Spinal cord (tissue), 10 donors: Measurements from ENCODE around the gene GARNL3. TPM values are rescaled to one million over a fixed set of nuclear protein-coding genes. Genes with fewer than 3 reads are reported as not detected.

Source experiments
- DNase-seq, 6 donors: peaks; one replicate each; pipeline versions ENCODE4 v3.0.0 to v3.0.0-alpha.2; 2013 to 2015; ENCODE audit warnings: low spot score in 6 of 6, low read depth in 4 of 6
- H3K27ac ChIP-seq: one replicate; pipeline ENCODE4 v1.5.1; 2013; ENCODE audit warnings: low read depth, low read length, control low read depth
- H3K27me3 ChIP-seq: one replicate; pipeline ENCODE4 v1.6.1; 2013; ENCODE audit warnings: low read length; ENCODE audit not compliant: control insufficient read depth, insufficient read depth
- H3K36me3 ChIP-seq: one replicate; pipeline ENCODE4 v1.6.1; 2013; ENCODE audit warnings: low read length; ENCODE audit not compliant: control insufficient read depth, insufficient read depth
- H3K4me1 ChIP-seq: one replicate; pipeline ENCODE4 v1.6.1; 2013; ENCODE audit warnings: low read length; ENCODE audit not compliant: control insufficient read depth, insufficient read depth
- H3K4me3 ChIP-seq: one replicate; pipeline ENCODE4 v1.5.1; 2013; ENCODE audit warnings: low read depth, low read length, control low read depth
- H3K9me3 ChIP-seq: one replicate; pipeline ENCODE4 v1.6.1; 2013; ENCODE audit warnings: low read length; ENCODE audit not compliant: control insufficient read depth, insufficient read depth
- WGBS: methylation state at CpG from one replicate; pipeline ENCODE4 v1.1.5; 2013; ENCODE audit warnings: missing lambda C conversion rate; ENCODE audit not compliant: insufficient coverage; 5-methylcytosine and 5-hydroxymethylcytosine counted together
- polyA plus RNA-seq, 2 donors: library from polyadenylated mRNA; unstranded; fragments of 120-200 nt; gene quantifications; one replicate each; pipeline ENCODE4 v1.2.1, GENCODE V29; 2013; ENCODE audit not compliant: insufficient read length in 2 of 2
- total RNA-seq, 2 donors: library from RNA; depleted of rRNA in 1 of 2; stranded (reverse); fragments of 120-200 nt in 1 of 2; fragments of >200 nt in 1 of 2; gene quantifications; one replicate each; pipeline versions ENCODE4 v1.2.3 to v1.2.4, GENCODE V29; 2013 to 2014
- donor health status: healthy.

Gene GARNL3
- total and polyA plus RNA-seq, 4 donors: 70.7 to 91.3 (median 73.1) TPM

GRCh38 chr9:127415657-127416056, 151.1 kb downstream of the GARNL3 start:
- Histone ChIP-seq H3K36me3 (peaks cover 8% of the 10 kb centered on the region), H3K9me3 (no peaks in the 10 kb centered on the region), H3K27me3 (no peaks in the 10 kb centered on the region), H3K27ac (no peak overlapping the region), H3K4me3 (no peak overlapping the region), H3K4me1 (peaks cover 8% of the 10 kb centered on the region)
- WGBS: 80% methylated on average over 1 of the region's 1 CpG
- no peak for DNase-seq

DNA sequence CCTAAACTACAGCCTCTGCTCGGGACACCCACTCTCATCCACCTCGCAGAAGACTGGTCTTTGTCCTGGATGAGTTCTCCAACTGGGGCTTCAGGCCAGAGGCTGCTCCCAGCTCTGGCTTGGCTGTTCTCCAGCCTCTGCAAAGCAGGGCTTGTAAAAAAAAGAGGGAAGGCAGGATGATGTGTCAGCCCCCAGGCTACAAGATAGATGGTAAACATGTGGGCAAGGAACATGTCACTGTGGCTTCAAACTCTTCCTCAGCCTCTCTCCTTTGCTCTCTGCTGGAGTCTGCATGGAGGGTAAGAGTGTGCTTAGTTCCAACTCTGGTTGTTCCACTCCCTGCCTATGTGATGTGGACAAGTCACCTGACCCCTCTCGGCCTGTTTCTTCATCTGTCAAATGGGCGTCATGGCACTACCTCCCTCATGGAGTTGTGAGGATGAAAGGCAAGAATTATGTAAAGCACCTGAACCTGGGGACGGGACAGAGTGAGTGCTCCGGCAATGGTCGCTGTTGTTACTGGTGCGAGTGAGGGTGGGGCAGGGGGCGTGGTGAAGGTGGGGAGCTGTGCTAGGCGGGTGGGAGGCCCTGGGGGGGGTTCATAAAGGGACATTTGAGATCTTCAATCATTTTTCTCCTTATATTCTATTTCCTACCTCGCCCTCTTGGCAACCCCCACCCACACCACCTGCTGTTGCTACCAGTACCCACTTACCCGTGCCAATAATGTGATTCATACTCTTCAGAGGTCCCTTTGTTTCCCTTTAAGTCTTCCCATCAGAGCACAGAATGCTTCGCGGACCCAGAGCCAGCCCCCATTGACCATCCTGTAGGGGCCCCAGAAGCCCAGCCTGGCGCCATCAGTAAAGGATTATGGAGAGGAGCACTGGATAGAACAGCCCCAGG, 152.8 kb downstream of the GARNL3 start:
- H3K36me3 ChIP-seq: peaks cover 8% of the 10 kb centered on the region
- no peaks in the 10 kb centered on the region for H3K9me3 ChIP-seq
- H3K4me1 ChIP-seq: peaks cover 14% of the 10 kb centered on the region
- 64% methylated on average over 12 of the region's 15 CpGs for WGBS
- H3K27me3 ChIP-seq: no peaks in the 10 kb centered on the region
- no peak overlapping the region for H3K4me3 ChIP-seq
- H3K27ac ChIP-seq: no peak overlapping the region
- DNase-seq: no peak

DNA sequence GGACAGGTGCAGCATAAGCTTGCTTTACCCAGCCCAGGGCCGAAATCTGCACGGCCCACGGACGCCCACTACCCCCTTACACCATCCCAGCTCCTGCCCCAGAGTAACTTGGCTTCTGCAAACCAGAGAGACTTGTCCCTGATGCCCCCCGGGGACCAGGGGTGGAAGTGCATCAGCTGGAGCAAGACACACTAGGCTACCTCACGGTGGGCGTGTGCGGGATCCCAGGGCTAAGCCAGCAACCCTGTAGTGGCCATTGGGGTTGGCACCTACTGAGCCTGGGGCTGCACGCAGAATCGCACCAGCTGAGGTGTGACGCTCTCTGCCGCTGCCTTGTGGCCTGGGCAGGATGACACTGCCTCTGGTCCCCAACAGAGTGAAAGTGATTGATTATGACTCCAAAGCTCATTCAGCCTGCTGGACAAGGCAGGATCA, 153.5 kb downstream of the GARNL3 start:
- Histone ChIP-seq H3K9me3 (no peaks in the 10 kb centered on the region), H3K36me3 (peaks cover 8% of the 10 kb centered on the region), H3K4me3 (no peak overlapping the region), H3K27me3 (no peaks in the 10 kb centered on the region), H3K4me1 (peaks cover 20% of the 10 kb centered on the region), H3K27ac (no peak overlapping the region)
- DNase-seq: no peak
- 44% methylated on average over 10 of the region's 12 CpGs for WGBS

GRCh38 chr9:127419348-127419747, 154.8 kb downstream of the GARNL3 start:
- DNase-seq: no peak
- H3K9me3 ChIP-seq: no peaks in the 10 kb centered on the region
- H3K36me3 ChIP-seq: peaks cover 8% of the 10 kb centered on the region
- H3K4me3 ChIP-seq: no peak overlapping the region
- no peaks in the 10 kb centered on the region for H3K27me3 ChIP-seq
- no peak overlapping the region for H3K27ac ChIP-seq
- peaks cover 25% of the 10 kb centered on the region for H3K4me1 ChIP-seq
- 87% methylated on average over 6 of the region's 6 CpGs for WGBS

GRCh38 chr9:127421057-127421456, 156.5 kb downstream of the GARNL3 start:
- WGBS: 89% methylated on average over 5 of the region's 7 CpGs
- H3K4me3 ChIP-seq: no peak overlapping the region
- H3K36me3 ChIP-seq: peaks cover 8% of the 10 kb centered on the region
- no peaks in the 10 kb centered on the region for H3K9me3 ChIP-seq
- no peak for DNase-seq
- H3K27me3 ChIP-seq: no peaks in the 10 kb centered on the region
- peaks cover 37% of the 10 kb centered on the region for H3K4me1 ChIP-seq
- H3K27ac ChIP-seq: no peak overlapping the region

DNA sequence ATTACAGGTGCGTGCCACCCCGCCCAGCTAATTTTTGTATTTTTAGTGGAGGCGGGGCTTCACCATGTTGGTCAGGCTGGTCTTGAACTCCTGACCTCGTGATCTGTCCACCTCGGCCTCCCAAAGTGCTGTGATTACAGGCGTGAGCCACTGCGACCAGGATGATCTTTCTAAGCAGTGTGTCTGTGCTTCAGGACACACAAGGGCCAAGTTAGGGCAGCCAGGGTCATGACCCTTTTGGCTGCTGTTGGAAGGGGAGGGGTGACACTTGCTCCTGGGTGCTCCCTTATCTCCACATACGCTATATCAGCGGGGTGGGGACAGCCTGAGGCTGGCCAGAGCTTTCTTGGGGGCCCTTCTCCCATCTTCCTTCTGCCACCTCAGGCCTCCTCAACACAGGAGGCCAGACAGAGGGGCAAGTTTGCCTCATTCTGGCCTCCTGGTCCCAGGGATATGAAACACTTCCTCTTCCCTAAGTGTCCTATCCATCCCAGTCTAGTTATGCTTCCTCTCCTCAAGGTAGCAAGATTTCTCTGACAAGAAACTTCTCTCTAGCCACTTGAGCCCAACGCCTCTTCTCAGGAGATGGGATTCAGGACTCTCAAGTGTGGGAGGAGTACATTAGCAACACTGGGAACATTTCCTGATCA, 157.7 kb downstream of the GARNL3 start:
- Histone ChIP-seq H3K9me3 (no peaks in the 10 kb centered on the region), H3K27ac (no peak overlapping the region), H3K36me3 (peaks cover 8% of the 10 kb centered on the region), H3K4me3 (peak overlapping the region; percentile 98), H3K4me1 (peaks cover 37% of the 10 kb centered on the region), H3K27me3 (no peaks in the 10 kb centered on the region)
- WGBS: 86% methylated on average over 7 of the region's 10 CpGs
- no peak for DNase-seq

DNA sequence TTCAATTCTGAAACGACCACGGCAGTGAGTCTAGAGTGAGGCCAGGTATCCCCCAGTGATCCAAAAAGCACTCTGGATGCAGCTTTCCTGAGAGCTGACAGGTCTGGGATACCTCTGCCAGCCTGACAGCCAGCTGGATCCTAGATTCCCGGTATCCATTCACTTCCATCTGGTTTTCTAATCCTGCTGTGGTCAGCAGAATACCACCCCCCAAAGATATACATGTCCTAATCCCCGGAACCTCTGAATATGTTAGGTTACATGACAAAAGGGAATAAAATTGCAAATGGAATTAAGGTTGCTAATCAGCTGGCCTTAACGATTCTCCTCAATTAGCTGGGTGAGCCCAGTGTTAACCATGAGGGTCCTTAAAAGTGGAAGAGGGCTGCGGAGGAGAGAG, 158.2 kb downstream of the GARNL3 start:
- DNase-seq: no peak
- Histone ChIP-seq H3K36me3 (peaks cover 8% of the 10 kb centered on the region), H3K4me1 (peaks cover 34% of the 10 kb centered on the region), H3K4me3 (peak overlapping the region; percentile 98), H3K27me3 (no peaks in the 10 kb centered on the region), H3K9me3 (no peaks in the 10 kb centered on the region), H3K27ac (peak overlapping the region; percentile 98)
- WGBS: 69% methylated on average over 3 of the region's 6 CpGs

GRCh38 chr9:127423476-127423933, 158.9 kb downstream of the GARNL3 start:
- peaks cover 29% of the 10 kb centered on the region for H3K4me1 ChIP-seq
- peak in 1 of 6 donors; percentile 7 for DNase-seq
- H3K27ac ChIP-seq: peak overlapping the region; percentile 98
- H3K36me3 ChIP-seq: peaks cover 3% of the 10 kb centered on the region
- H3K27me3 ChIP-seq: no peaks in the 10 kb centered on the region
- no peaks in the 10 kb centered on the region for H3K9me3 ChIP-seq
- WGBS: 0% methylated on average over 7 of the region's 9 CpGs
- H3K4me3 ChIP-seq: peak overlapping the region; percentile 98

GRCh38 chr9:127423934-127424675, 159.5 kb downstream of the GARNL3 start, which contains the start of gene ZNF79:
ZNF79 (plus strand) TSS chr9:127424382; CDS start chr9:127424788, 406 bp downstream.
- H3K9me3 ChIP-seq: no peaks in the 10 kb centered on the region
- peak within 1 kb of the TSS; percentile 98 for H3K4me3 ChIP-seq
- H3K36me3 ChIP-seq: peaks cover 8% of the 10 kb centered on the region
- under 1% methylated on average over 54 of the region's 54 CpGs for WGBS
- peaks cover 29% of the 10 kb centered on the region for H3K4me1 ChIP-seq
- no peaks in the 10 kb centered on the region for H3K27me3 ChIP-seq
- peak; percentile 84 to 98 (median 92) for DNase-seq
- H3K27ac ChIP-seq: peak within 1 kb of the TSS; percentile 98
